SJCRH30 (cell line): ENCODE results near the gene UBR1. TPM values are rescaled to one million over a fixed set of nuclear protein-coding genes. Genes with fewer than 3 reads are reported as not detected.
"Not testable (repeated sequence)": the region's sequence is repeated elsewhere in the genome, so short reads cannot be mapped to it uniquely, and the experiment has no call there.

ENCODE experiments used
- DNase-seq, 2 experiments: peaks; one replicate each; pipeline ENCODE4 v3.0.0-alpha.2; 2015 to 2020
- H3K27ac ChIP-seq: fragments of 250-450 bp; sonication (Bioruptor Pico); 2 replicates; pipeline ENCODE4 v1.5.1; 2020; ENCODE audit warnings: mild to moderate bottlenecking, moderate library complexity
- H3K27me3 ChIP-seq: fragments of 250-450 bp; sonication (Bioruptor Pico); 2 replicates; pipeline ENCODE4 v1.5.1; 2020; ENCODE audit warnings: mild to moderate bottlenecking, moderate library complexity
- H3K36me3 ChIP-seq: fragments of 250-450 bp; sonication (Bioruptor Pico); 2 replicates; pipeline ENCODE4 v1.5.1; 2020; ENCODE audit warnings: mild to moderate bottlenecking, moderate library complexity
- H3K4me1 ChIP-seq: fragments of 250-450 bp; sonication (Bioruptor Pico); 2 replicates; pipeline ENCODE4 v1.5.1; 2020; ENCODE audit warnings: mild to moderate bottlenecking, moderate library complexity
- H3K4me3 ChIP-seq: fragments of 250-450 bp; sonication (Bioruptor Pico); 2 replicates; pipeline ENCODE4 v1.5.1; 2020; ENCODE audit warnings: mild to moderate bottlenecking, moderate library complexity
- H3K9me3 ChIP-seq: fragments of 250-450 bp; sonication (Bioruptor Pico); replicated peaks from 2 replicates; pipeline ENCODE4 v1.5.1; 2020; ENCODE audit warnings: mild to moderate bottlenecking, moderate library complexity
- total RNA-seq: library from RNA; depleted of rRNA; stranded (reverse); fragments of >200 nt; shearing (Covaris generic); gene quantifications from 2 replicates; pipeline ENCODE4 v1.2.3, GENCODE V29; 2014; rRNA removed

The UBR1 gene
- total RNA-seq: 25.1 and 27.5 TPM in 2 replicates

GRCh38 chr15:43105778-43106485 lies at the start of gene UBR1:
TSS of gene UBR1 (minus strand) at chr15:43106038. CDS start at chr15:43106022, 16 bp downstream.
- no peaks in the 10 kb centered on the region for H3K9me3 ChIP-seq
- H3K4me1 ChIP-seq: peaks cover 4% of the 10 kb centered on the region; the same call in 1 of the 2 replicates
- H3K27me3 ChIP-seq: no peaks in the 10 kb centered on the region
- peak within 1 kb of the TSS; percentile 86 for H3K4me3 ChIP-seq
- peak within 1 kb of the TSS; percentile 46 for H3K27ac ChIP-seq
- peak; percentile 93 for DNase-seq
- H3K36me3 ChIP-seq: peaks cover 9% of the 10 kb centered on the region

GRCh38 chr15:43153269-43153668 lies 47.4 kb upstream of the UBR1 start:
- H3K27ac ChIP-seq: no peak overlapping the region
- no peaks in the 10 kb centered on the region for H3K4me1 ChIP-seq
- no peaks in the 10 kb centered on the region for H3K27me3 ChIP-seq
- no peaks in the 10 kb centered on the region for H3K36me3 ChIP-seq
- no peaks in the 10 kb centered on the region for H3K9me3 ChIP-seq
- H3K4me3 ChIP-seq: no peak overlapping the region
- no peak for DNase-seq

GRCh38 chr15:43151688-43152087 lies 45.9 kb upstream of the UBR1 start:
- Histone ChIP-seq H3K9me3 (no peaks in the 10 kb centered on the region), H3K4me3 (no peak overlapping the region), H3K27me3 (no peaks in the 10 kb centered on the region), H3K36me3 (no peaks in the 10 kb centered on the region), H3K27ac (no peak overlapping the region), H3K4me1 (no peaks in the 10 kb centered on the region)
- DNase-seq: no peak

- H3K4me1 ChIP-seq: no peaks in the 10 kb centered on the region
- H3K4me3 ChIP-seq: no peak overlapping the region
- H3K9me3 ChIP-seq: no peaks in the 10 kb centered on the region
- DNase-seq: peak; percentile 12 to 19
- no peak overlapping the region for H3K27ac ChIP-seq
- no peaks in the 10 kb centered on the region for H3K36me3 ChIP-seq
- H3K27me3 ChIP-seq: no peaks in the 10 kb centered on the region
Measured at GRCh38 chr15:43150191-43150929, 44.5 kb upstream of the UBR1 start.

GRCh38 chr15:43146184-43146583 lies 40.3 kb upstream of the UBR1 start:
- DNase-seq: no peak
- Histone ChIP-seq H3K27me3 (no peaks in the 10 kb centered on the region), H3K27ac (no peak overlapping the region), H3K4me3 (no peak overlapping the region), H3K4me1 (no peaks in the 10 kb centered on the region), H3K36me3 (no peaks in the 10 kb centered on the region), H3K9me3 (no peaks in the 10 kb centered on the region)

- DNase-seq: no peak
- Histone ChIP-seq H3K9me3 (no peaks in the 10 kb centered on the region), H3K4me3 (no peak overlapping the region), H3K36me3 (no peaks in the 10 kb centered on the region), H3K4me1 (no peaks in the 10 kb centered on the region), H3K27me3 (no peaks in the 10 kb centered on the region), H3K27ac (no peak overlapping the region)
Measured at GRCh38 chr15:43144512-43144911, 38.7 kb upstream of the UBR1 start.

- Histone ChIP-seq H3K4me1 (no peaks in the 10 kb centered on the region), H3K4me3 (no peak overlapping the region), H3K9me3 (no peaks in the 10 kb centered on the region), H3K27ac (no peak overlapping the region), H3K27me3 (no peaks in the 10 kb centered on the region), H3K36me3 (no peaks in the 10 kb centered on the region)
- no peak for DNase-seq
Measured at GRCh38 chr15:43143203-43143941, 37.5 kb upstream of the UBR1 start.

GRCh38 chr15:43135351-43135750 lies 29.5 kb upstream of the UBR1 start:
- H3K4me1 ChIP-seq: no peaks in the 10 kb centered on the region
- no peaks in the 10 kb centered on the region for H3K36me3 ChIP-seq
- no peak overlapping the region for H3K4me3 ChIP-seq
- DNase-seq: no peak
- no peak overlapping the region for H3K27ac ChIP-seq
- no peaks in the 10 kb centered on the region for H3K27me3 ChIP-seq
- H3K9me3 ChIP-seq: no peaks in the 10 kb centered on the region

- no peak overlapping the region for H3K27ac ChIP-seq
- no peaks in the 10 kb centered on the region for H3K9me3 ChIP-seq
- no peaks in the 10 kb centered on the region for H3K4me1 ChIP-seq
- H3K36me3 ChIP-seq: no peaks in the 10 kb centered on the region
- H3K27me3 ChIP-seq: no peaks in the 10 kb centered on the region
- peak overlapping the region; percentile 65 for H3K4me3 ChIP-seq
- DNase-seq: no peak
Measured at GRCh38 chr15:43134157-43134635, 28.4 kb upstream of the UBR1 start.

- peak; percentile 44 to 67 for DNase-seq
- Histone ChIP-seq H3K4me1 (no peaks in the 10 kb centered on the region), H3K27ac (no peak within 1 kb of the TSS)
Measured at GRCh38 chr15:43133430-43134156, 27.8 kb upstream of the UBR1 start, which contains the start of gene TMEM62. TSS of gene TMEM62 (plus strand) at chr15:43133586. CDS start at chr15:43133803, 217 bp downstream.

GRCh38 chr15:43132830-43133429 lies 27.1 kb upstream of the UBR1 start:
- Histone ChIP-seq H3K4me1 (no peaks in the 10 kb centered on the region), H3K27ac (no peak overlapping the region), H3K4me3 (peak overlapping the region; percentile 65), H3K9me3 (peaks cover 6% of the 10 kb centered on the region; the same call in 1 of the 2 replicates), H3K36me3 (no peaks in the 10 kb centered on the region), H3K27me3 (no peaks in the 10 kb centered on the region)
- no peak for DNase-seq

More at GRCh38 chr15:43133430-43134156, 27.8 kb upstream of the UBR1 start, which contains the start of gene TMEM62:
- peaks cover under 1% of the 10 kb centered on the region; the same call in 1 of the 2 replicates for H3K9me3 ChIP-seq
- H3K4me3 ChIP-seq: peak within 1 kb of the TSS; percentile 65
- H3K27me3 ChIP-seq: no peaks in the 10 kb centered on the region
- no peaks in the 10 kb centered on the region for H3K36me3 ChIP-seq

- Histone ChIP-seq H3K27me3 (no peaks in the 10 kb centered on the region), H3K36me3 (no peaks in the 10 kb centered on the region), H3K27ac (no peak overlapping the region), H3K4me3 (no peak overlapping the region), H3K9me3 (peaks cover 9% of the 10 kb centered on the region; the same call in 1 of the 2 replicates), H3K4me1 (no peaks in the 10 kb centered on the region)
- no peak for DNase-seq
Measured at GRCh38 chr15:43128980-43129335, 23.1 kb upstream of the UBR1 start.

GRCh38 chr15:43128174-43128979 lies 22.5 kb upstream of the UBR1 start:
- H3K9me3 ChIP-seq, H3K27ac ChIP-seq, DNase-seq, H3K27me3 ChIP-seq, H3K4me1 ChIP-seq, H3K36me3 ChIP-seq, H3K4me3 ChIP-seq: not testable (repeated sequence)
